MM.1S (cell line): ENCODE data around the gene P2RY4.

Experiments used
- EZH2 ChIP-seq: fragments of 300-600 bp; sonication (generic); optimal IDR thresholded peaks from 2 replicates; pipeline ENCODE3; 2017; ENCODE audit warnings: low read depth, mild to moderate bottlenecking, antibody characterized with exemption, low read length, mixed read lengths
- TF ChIP-seq, protein P1 (sequence below): fragments of 300-600 bp; sonication (generic); IDR thresholded peaks from 2 replicates; pipeline ENCODE4 v1.5.1; 2016; ENCODE audit warnings: antibody characterized with exemption, low read length, mixed read lengths

DNA sequence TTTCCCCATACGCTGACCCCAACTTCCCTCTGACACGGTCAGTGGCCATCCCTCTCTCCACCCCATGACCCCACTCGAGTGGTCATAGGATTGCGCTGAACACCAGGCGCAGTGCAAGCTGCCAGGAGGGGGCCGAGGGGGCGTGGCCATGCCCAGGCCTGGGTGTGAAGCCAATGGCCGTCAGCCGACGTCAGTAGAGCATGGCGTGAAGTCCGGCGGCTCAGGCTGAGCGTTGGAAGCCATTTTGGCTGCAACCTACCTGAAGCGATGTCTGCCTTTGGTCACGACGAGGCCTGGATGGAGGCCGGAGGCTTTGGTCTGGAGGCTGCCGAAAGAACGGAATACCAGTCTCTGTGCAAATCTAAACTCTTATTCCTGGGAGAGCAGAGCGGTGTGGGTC is 21.9 kb upstream of the P2RY4 start, which contains the start of gene RAB41:
- TF ChIP-seq, protein P1, sequence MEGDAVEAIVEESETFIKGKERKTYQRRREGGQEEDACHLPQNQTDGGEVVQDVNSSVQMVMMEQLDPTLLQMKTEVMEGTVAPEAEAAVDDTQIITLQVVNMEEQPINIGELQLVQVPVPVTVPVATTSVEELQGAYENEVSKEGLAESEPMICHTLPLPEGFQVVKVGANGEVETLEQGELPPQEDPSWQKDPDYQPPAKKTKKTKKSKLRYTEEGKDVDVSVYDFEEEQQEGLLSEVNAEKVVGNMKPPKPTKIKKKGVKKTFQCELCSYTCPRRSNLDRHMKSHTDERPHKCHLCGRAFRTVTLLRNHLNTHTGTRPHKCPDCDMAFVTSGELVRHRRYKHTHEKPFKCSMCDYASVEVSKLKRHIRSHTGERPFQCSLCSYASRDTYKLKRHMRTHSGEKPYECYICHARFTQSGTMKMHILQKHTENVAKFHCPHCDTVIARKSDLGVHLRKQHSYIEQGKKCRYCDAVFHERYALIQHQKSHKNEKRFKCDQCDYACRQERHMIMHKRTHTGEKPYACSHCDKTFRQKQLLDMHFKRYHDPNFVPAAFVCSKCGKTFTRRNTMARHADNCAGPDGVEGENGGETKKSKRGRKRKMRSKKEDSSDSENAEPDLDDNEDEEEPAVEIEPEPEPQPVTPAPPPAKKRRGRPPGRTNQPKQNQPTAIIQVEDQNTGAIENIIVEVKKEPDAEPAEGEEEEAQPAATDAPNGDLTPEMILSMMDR: no peak
- no peak for TF ChIP-seq EZH2
